Activated CD4-positive, alpha-beta T cell treated with anti-CD3 and anti-CD28 coated beads, Interleukin-2, amount 10 ng/mL, durations not matched to agents 7 days and 5 days (primary cell): ENCODE results near the gene TRRAP. TPM values are rescaled to one million over a fixed set of nuclear protein-coding genes. Genes with fewer than 3 reads are reported as not detected.
A peak's percentile ranks its signal among the peaks of the same experiment; 100 is the strongest.

Source experiments
- CTCF ChIA-PET: fragments of 350-600 bp; sonication (Branson Sonifier 250); formaldehyde crosslinking; loops from one replicate; lab custom pipeline; 2021; ENCODE audit warnings: antibody characterized with exemption; lab: Charles Lee
- POLR2A ChIA-PET: fragments of 350-600 bp; sonication (Branson Sonifier 250); formaldehyde crosslinking; loops from one replicate; lab custom pipeline; 2021; ENCODE audit warnings: antibody characterized with exemption; lab: Charles Lee
- DNase-seq: peaks from one replicate; pipeline ENCODE4 v3.0.0-alpha.2; 2020
- H3K27ac Mint-ChIP-seq: one replicate; pipeline ENCODE4 v1.8.0; 2021; ENCODE audit warnings: mild to moderate bottlenecking, moderate library complexity, mixed read lengths
- H3K27me3 Mint-ChIP-seq: one replicate; pipeline ENCODE4 v1.8.0; 2021; ENCODE audit warnings: mixed read lengths
- H3K36me3 Mint-ChIP-seq: one replicate; pipeline ENCODE4 v1.8.0; 2021; ENCODE audit warnings: low read depth, mixed read lengths
- H3K4me1 Mint-ChIP-seq: one replicate; pipeline ENCODE4 v1.8.0; 2021; ENCODE audit warnings: mixed read lengths
- H3K4me3 Mint-ChIP-seq: one replicate; pipeline ENCODE4 v1.8.0; 2021; ENCODE audit warnings: mild to moderate bottlenecking, moderate library complexity, mixed read lengths
- H3K9me3 Mint-ChIP-seq: one replicate; pipeline ENCODE4 v1.8.0; 2021; ENCODE audit warnings: mixed read lengths
- total RNA-seq, 2 experiments: library from RNA; stranded (reverse); gene quantifications; one replicate each; pipeline ENCODE4 v1.2.3, GENCODE V29; 2021

Gene TRRAP
- total RNA-seq, 2 experiments from 2014 or later: 63.4 to 65.1 TPM

GRCh38 chr7:98935811-98936210 lies 57.5 kb downstream of the TRRAP start:
- DNase-seq: no peak
- Mint-ChIP-seq H3K27ac (no peak overlapping the region), H3K36me3 (peaks cover 51% of the 10 kb centered on the region), H3K4me3 (no peak overlapping the region), H3K27me3 (no peaks in the 10 kb centered on the region), H3K9me3 (no peaks in the 10 kb centered on the region), H3K4me1 (peaks cover 3% of the 10 kb centered on the region)
- CTCF ChIA-PET: interaction anchor here (1.0 kb wide), 1 partner anchor 10 kb away, joined by 3 read pairs; no protein-coding TSS in a partner anchor
- POLR2A ChIA-PET: no interaction called here

DNA sequence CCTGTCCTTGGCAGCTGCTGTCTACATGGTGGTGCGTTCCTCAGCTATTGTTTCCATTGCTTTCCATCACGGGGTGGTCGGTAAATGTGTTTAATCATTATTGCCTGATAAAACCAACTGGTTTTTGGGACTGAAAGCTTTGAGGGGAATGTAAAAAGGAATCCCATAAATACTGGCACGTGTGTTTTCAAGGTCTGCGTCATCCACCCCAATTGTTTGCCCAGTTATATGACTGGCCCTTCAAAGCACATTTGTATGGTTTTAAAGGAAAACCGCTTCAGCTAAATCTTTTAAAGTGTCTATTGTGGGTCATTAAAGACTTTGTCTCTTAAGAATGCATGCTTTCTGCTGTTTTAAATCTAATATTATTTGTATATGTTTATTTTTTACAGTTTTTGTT lies 65.0 kb downstream of the TRRAP start:
- POLR2A ChIA-PET: no interaction called here
- Mint-ChIP-seq H3K27ac (no peak overlapping the region), H3K27me3 (no peaks in the 10 kb centered on the region), H3K4me3 (no peak overlapping the region), H3K4me1 (no peaks in the 10 kb centered on the region), H3K36me3 (peaks cover 44% of the 10 kb centered on the region), H3K9me3 (no peaks in the 10 kb centered on the region)
- no peak for DNase-seq
- CTCF ChIA-PET: no interaction called here

- no peaks in the 10 kb centered on the region for H3K9me3 Mint-ChIP-seq
- no peak for DNase-seq
- peaks cover 46% of the 10 kb centered on the region for H3K36me3 Mint-ChIP-seq
- H3K27me3 Mint-ChIP-seq: no peaks in the 10 kb centered on the region
- CTCF ChIA-PET: interaction anchor here (0.6 to 1.3 kb wide), 2 partner anchors 12 to 14 kb away, joined by 3 to 6 read pairs; no protein-coding TSS in a partner anchor
- H3K27ac Mint-ChIP-seq: no peak overlapping the region
- H3K4me1 Mint-ChIP-seq: no peaks in the 10 kb centered on the region
- H3K4me3 Mint-ChIP-seq: no peak overlapping the region
- POLR2A ChIA-PET: no interaction called here
Measured at GRCh38 chr7:98944386-98944785, 66.1 kb downstream of the TRRAP start.

DNA sequence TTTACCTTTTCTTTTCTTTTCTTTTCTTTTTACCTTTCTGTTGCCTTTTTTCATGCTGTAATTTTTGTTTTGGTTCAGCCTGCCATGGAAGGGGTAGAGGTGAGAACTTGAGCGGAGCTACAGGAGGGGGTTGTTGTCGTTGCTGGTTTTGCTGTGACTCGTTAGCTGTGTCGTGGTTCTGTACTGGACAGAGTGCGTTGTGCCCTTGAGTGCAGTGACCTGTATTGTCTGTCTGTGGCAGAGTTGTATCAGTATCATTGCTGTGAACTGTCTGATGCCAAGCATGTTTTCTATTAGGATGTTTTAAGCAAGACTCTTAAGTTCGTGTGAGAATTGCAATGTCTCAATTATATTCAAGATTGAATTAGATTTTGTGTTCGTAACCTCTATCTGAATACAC lies 67.5 kb downstream of the TRRAP start:
- Mint-ChIP-seq H3K4me3 (no peak overlapping the region), H3K4me1 (no peaks in the 10 kb centered on the region), H3K27ac (no peak overlapping the region), H3K9me3 (no peaks in the 10 kb centered on the region), H3K36me3 (peaks cover 52% of the 10 kb centered on the region), H3K27me3 (no peaks in the 10 kb centered on the region)
- POLR2A ChIA-PET: no interaction called here
- CTCF ChIA-PET: interaction anchor here (0.5 to 1.2 kb wide), 3 partner anchors 10 to 388 kb away, joined by 3 read pairs; no protein-coding TSS in a partner anchor
- no peak for DNase-seq

GRCh38 chr7:98946389-98946788 lies 68.1 kb downstream of the TRRAP start:
- POLR2A ChIA-PET: no interaction called here
- H3K4me3 Mint-ChIP-seq: no peak overlapping the region
- peaks cover 55% of the 10 kb centered on the region for H3K36me3 Mint-ChIP-seq
- CTCF ChIA-PET: interaction anchor here (0.5 to 1.2 kb wide), 3 partner anchors 10 to 387 kb away, joined by 3 read pairs; no protein-coding TSS in a partner anchor
- no peaks in the 10 kb centered on the region for H3K9me3 Mint-ChIP-seq
- no peak for DNase-seq
- H3K4me1 Mint-ChIP-seq: no peaks in the 10 kb centered on the region
- no peaks in the 10 kb centered on the region for H3K27me3 Mint-ChIP-seq
- no peak overlapping the region for H3K27ac Mint-ChIP-seq

DNA sequence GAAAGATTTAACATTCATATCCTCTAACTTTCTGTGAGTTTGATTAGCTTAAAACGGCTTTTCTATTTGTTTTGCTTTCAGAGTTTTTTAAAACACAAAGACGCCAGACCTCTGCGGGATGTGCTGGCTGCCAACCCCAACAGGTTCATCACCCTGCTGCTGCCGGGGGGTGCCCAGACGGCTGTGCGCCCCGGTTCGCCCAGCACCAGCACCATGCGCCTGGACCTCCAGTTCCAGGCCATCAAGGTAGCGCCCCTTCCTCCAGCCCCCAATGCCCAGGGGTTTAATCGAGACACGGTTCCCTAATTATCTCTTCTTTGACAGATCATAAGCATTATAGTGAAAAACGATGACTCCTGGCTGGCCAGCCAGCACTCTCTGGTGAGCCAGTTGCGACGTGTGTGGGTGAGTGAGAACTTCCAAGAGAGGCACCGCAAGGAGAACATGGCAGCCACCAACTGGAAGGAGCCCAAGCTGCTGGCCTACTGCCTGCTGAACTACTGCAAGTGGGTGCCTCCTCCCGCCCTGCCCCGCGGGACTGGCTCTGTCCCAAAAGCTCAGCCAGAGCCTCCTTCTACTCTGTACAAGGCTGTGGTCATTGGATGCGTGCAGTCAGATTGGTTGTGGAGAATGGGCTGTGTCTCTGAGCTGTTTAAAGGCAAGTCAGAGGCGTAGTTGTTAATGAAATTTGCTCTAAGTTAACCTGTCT lies 71.2 kb downstream of the TRRAP start:
- Mint-ChIP-seq H3K9me3 (no peaks in the 10 kb centered on the region), H3K27ac (no peak overlapping the region), H3K4me1 (no peaks in the 10 kb centered on the region), H3K4me3 (no peak overlapping the region), H3K27me3 (no peaks in the 10 kb centered on the region), H3K36me3 (peaks cover 61% of the 10 kb centered on the region)
- DNase-seq: no peak
- ChIA-PET CTCF (interaction anchor here (0.6 to 1.3 kb wide), 4 partner anchors 9 to 70 kb away, joined by 3 read pairs; no protein-coding TSS in a partner anchor), POLR2A (no interaction called here)

DNA sequence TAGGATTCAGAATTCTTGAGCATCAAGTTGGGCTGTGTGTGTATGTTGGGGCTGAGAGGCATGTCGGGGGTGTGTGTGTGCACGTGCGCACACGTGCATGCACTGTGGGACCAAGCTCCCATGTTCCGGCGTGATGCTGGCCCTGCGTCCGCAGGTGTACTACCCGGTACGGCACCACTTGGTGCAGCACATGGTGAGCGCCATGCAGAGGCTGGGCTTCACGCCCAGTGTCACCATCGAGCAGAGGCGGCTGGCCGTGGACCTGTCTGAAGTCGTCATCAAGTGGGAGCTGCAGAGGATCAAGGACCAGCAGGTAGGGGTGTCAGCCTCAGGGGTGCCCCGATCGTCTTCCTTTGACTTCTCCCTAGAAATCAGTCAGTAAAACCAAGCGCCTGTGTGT lies 77.7 kb downstream of the TRRAP start:
- no peak overlapping the region for H3K27ac Mint-ChIP-seq
- peaks cover 67% of the 10 kb centered on the region for H3K36me3 Mint-ChIP-seq
- H3K27me3 Mint-ChIP-seq: no peaks in the 10 kb centered on the region
- no peaks in the 10 kb centered on the region for H3K4me1 Mint-ChIP-seq
- CTCF ChIA-PET: no interaction called here
- POLR2A ChIA-PET: no interaction called here
- no peak overlapping the region for H3K4me3 Mint-ChIP-seq
- no peak for DNase-seq
- no peaks in the 10 kb centered on the region for H3K9me3 Mint-ChIP-seq

DNA sequence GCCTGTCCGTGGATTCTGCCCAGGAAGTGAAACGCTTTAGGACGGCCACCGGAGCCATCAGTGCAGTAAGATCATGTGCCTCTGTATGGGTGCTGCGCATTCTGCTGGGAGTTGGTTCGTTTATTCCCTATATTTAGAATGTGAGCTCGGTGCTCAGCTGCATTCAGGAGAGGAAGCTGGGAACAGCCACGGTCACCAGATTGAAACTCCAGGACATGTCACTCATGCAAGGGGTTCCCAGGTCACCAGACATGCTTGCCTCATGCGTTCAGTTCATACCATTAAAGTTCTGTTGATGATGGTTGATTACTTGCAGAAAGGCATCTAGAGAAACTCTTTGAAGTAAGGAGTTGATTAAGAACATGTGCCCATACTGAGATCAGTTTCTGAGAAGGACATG lies 78.1 kb downstream of the TRRAP start:
- Mint-ChIP-seq H3K36me3 (peaks cover 67% of the 10 kb centered on the region), H3K27ac (no peak overlapping the region), H3K4me3 (no peak overlapping the region), H3K27me3 (no peaks in the 10 kb centered on the region), H3K9me3 (no peaks in the 10 kb centered on the region), H3K4me1 (no peaks in the 10 kb centered on the region)
- ChIA-PET CTCF (no interaction called here), POLR2A (interaction anchor here (0.7 kb wide), 1 partner anchor 481 kb away, joined by 3 read pairs; no protein-coding TSS in a partner anchor)
- DNase-seq: no peak

DNA sequence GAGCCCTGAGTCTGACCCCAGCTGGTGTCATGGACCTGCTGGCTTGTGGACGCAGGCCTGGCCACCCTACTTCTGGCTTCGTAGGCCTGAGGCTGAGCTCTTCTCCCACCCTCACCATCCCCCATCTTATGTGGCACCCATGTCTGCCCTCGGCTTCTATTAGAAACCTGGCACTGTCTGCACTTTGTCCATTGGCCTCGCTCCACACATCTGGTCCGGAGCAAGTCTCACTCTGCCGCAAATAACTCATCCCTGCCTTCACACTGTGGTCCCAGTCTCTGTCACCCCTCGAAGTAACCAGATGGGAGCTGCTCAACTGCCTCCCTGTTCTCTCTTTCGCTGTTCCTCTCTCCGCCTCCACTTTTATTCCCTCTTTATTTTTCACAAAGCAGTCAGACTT lies 78.6 kb downstream of the TRRAP start:
- Mint-ChIP-seq H3K9me3 (no peaks in the 10 kb centered on the region), H3K4me3 (no peak overlapping the region), H3K36me3 (peaks cover 65% of the 10 kb centered on the region), H3K27me3 (no peaks in the 10 kb centered on the region), H3K27ac (no peak overlapping the region), H3K4me1 (no peaks in the 10 kb centered on the region)
- POLR2A ChIA-PET: interaction anchor here (0.7 kb wide), 1 partner anchor 481 kb away, joined by 3 read pairs; no protein-coding TSS in a partner anchor
- CTCF ChIA-PET: interaction anchor here (0.6 kb wide), 1 partner anchor 272 kb away, joined by 3 read pairs; no protein-coding TSS in a partner anchor
- DNase-seq: no peak

- peaks cover 65% of the 10 kb centered on the region for H3K36me3 Mint-ChIP-seq
- H3K9me3 Mint-ChIP-seq: no peaks in the 10 kb centered on the region
- no peaks in the 10 kb centered on the region for H3K27me3 Mint-ChIP-seq
- ChIA-PET POLR2A (no interaction called here), CTCF (interaction anchor here (0.6 kb wide), 1 partner anchor 555 kb away, joined by 3 read pairs; no protein-coding TSS in a partner anchor)
- H3K4me3 Mint-ChIP-seq: no peak overlapping the region
- DNase-seq: no peak
- no peaks in the 10 kb centered on the region for H3K4me1 Mint-ChIP-seq
- no peak overlapping the region for H3K27ac Mint-ChIP-seq
Measured at GRCh38 chr7:98957766-98958165, 79.4 kb downstream of the TRRAP start.

GRCh38 chr7:98958968-98959367 lies 80.6 kb downstream of the TRRAP start:
- ChIA-PET POLR2A (no interaction called here), CTCF (no interaction called here)
- no peak overlapping the region for H3K27ac Mint-ChIP-seq
- no peaks in the 10 kb centered on the region for H3K9me3 Mint-ChIP-seq
- H3K36me3 Mint-ChIP-seq: peaks cover 65% of the 10 kb centered on the region
- no peaks in the 10 kb centered on the region for H3K27me3 Mint-ChIP-seq
- H3K4me1 Mint-ChIP-seq: no peaks in the 10 kb centered on the region
- DNase-seq: no peak
- H3K4me3 Mint-ChIP-seq: no peak overlapping the region

GRCh38 chr7:98963305-98963704 lies 85.0 kb downstream of the TRRAP start:
- Mint-ChIP-seq H3K27me3 (no peaks in the 10 kb centered on the region), H3K36me3 (peaks cover 60% of the 10 kb centered on the region)
- POLR2A ChIA-PET: no interaction called here

GRCh38 chr7:98964596-98964995 lies 86.3 kb downstream of the TRRAP start:
- DNase-seq: no peak
- H3K27ac Mint-ChIP-seq: no peak overlapping the region
- peaks cover 63% of the 10 kb centered on the region for H3K36me3 Mint-ChIP-seq
- POLR2A ChIA-PET: no interaction called here
- no peaks in the 10 kb centered on the region for H3K27me3 Mint-ChIP-seq
- H3K9me3 Mint-ChIP-seq: no peaks in the 10 kb centered on the region
- no peak overlapping the region for H3K4me3 Mint-ChIP-seq
- no peaks in the 10 kb centered on the region for H3K4me1 Mint-ChIP-seq
- CTCF ChIA-PET: no interaction called here

More at GRCh38 chr7:98963305-98963704, 85.0 kb downstream of the TRRAP start:
- H3K4me1 Mint-ChIP-seq: no peaks in the 10 kb centered on the region
- CTCF ChIA-PET: interaction anchor here (0.6 kb wide), 1 partner anchor 82 kb away, joined by 6 read pairs; no protein-coding TSS in a partner anchor
- peak overlapping the region; percentile 36 for H3K27ac Mint-ChIP-seq
- no peak for DNase-seq
- no peak overlapping the region for H3K4me3 Mint-ChIP-seq
- no peaks in the 10 kb centered on the region for H3K9me3 Mint-ChIP-seq
